ENCODE results near the gene SC5D.

DNA sequence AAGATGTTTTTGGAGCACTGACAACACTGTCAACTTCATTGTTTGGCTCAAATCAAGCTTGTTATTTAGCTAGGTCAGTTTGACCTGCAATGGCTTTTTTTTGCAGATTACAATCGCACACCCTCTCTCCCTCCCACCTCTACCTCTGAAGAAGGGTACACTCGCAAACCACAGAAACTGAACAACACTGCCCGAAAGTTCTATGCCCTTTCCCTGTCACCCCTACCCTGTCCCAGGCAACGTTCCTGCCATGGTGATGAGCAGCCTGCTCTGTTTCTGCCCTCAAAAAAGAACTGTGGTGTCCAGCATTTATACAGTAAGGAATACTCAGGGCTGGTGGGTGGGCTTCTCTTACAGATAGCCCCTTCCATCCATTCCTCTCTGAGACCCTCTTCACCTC lies 33.7 kb downstream of the SC5D start:
- TF ChIP-seq NFYB (CRISPR knock-in tag; conservative IDR thresholded peaks at IDR 0.05; ENCODE audit: low read depth) (no peak), ATF3 (CRISPR knock-in tag; conservative IDR thresholded peaks at IDR 0.05) (no peak)
- TF ChIP-seq, protein P1, sequence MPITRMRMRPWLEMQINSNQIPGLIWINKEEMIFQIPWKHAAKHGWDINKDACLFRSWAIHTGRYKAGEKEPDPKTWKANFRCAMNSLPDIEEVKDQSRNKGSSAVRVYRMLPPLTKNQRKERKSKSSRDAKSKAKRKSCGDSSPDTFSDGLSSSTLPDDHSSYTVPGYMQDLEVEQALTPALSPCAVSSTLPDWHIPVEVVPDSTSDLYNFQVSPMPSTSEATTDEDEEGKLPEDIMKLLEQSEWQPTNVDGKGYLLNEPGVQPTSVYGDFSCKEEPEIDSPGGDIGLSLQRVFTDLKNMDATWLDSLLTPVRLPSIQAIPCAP (CRISPR knock-in tag; IDR thresholded peaks at IDR 0.05): no peak
